ENCODE results near the gene ZMYND19.
"Not testable (repeated sequence)": the region's sequence is repeated elsewhere in the genome, so short reads cannot be mapped to it uniquely, and the experiment has no call there.

GRCh38 chr9:137532891-137533468 is 57.3 kb downstream of the ZMYND19 start:
- TF ChIP-seq CTCF, POLR2A (IDR thresholded peaks at IDR 0.05): not testable (repeated sequence)

Data from adrenal gland (tissue), 5 donors.